ENCODE measurements around the gene C2. TPM values are rescaled to one million over a fixed set of nuclear protein-coding genes. Genes with fewer than 3 reads are reported as not detected.

C2 gene
- total RNA-seq, 1 experiment from 2014 or later = 0.66 TPM

- TF ChIP-seq CTCF (conservative IDR thresholded peaks at IDR 0.05) = no peak
- H2BK15ac ChIP-seq (ENCODE audit: low read depth, low read length) = no peak overlapping the region
- no peak overlapping the region for H4K5ac ChIP-seq (ENCODE audit: insufficient read length, low read depth, low read length)
- H2BK5ac ChIP-seq (ENCODE audit: insufficient read length, low read length) = no peak overlapping the region
- peaks cover 7% of the 10 kb centered on the region for H3K79me2 ChIP-seq (ENCODE audit: insufficient read depth, low read length)
- H3K9me3 Mint-ChIP-seq = no peaks in the 10 kb centered on the region; a peak in 1 of 5 replicates
- no peak overlapping the region for H3K14ac ChIP-seq (ENCODE audit: insufficient read depth, low read length)
- peaks cover 28 to 79% (median 71%) of the 10 kb centered on the region in 3 experiments for H3K36me3 Mint-ChIP-seq (ENCODE audit: insufficient read depth in 1 of 3, low read depth in 3 of 3)
- H3T11ph ChIP-seq (ENCODE audit: low read length) = no peak overlapping the region
- peaks cover 18% of the 10 kb centered on the region in 2 experiments for H3K4me1 Mint-ChIP-seq
- no CpG with 5 or more reads among the region's 12 CpGs for WGBS (ENCODE audit: extremely low coverage, insufficient read length, low lambda C conversion rate)
- no peak overlapping the region for H3K4ac ChIP-seq (ENCODE audit: low read depth, low read length)
- H2BK20ac ChIP-seq (ENCODE audit: low read depth, low read length, poor library complexity, severe bottlenecking) = no peak overlapping the region
- no peak overlapping the region for H3K56ac ChIP-seq (ENCODE audit: insufficient read length, low read depth, low read length)
- H3K9ac ChIP-seq (ENCODE audit: extremely low read depth, insufficient read length, low read length) = no peak overlapping the region
- no peak overlapping the region for H4K8ac ChIP-seq (replicated peaks; ENCODE audit: insufficient read length, low read depth, low read length)
- H3K4me1 ChIP-seq (ENCODE audit: insufficient read depth, low read length) = peaks cover 3% of the 10 kb centered on the region; the same call in 1 of the 2 replicates
- peak overlapping the region in 1 of 3 experiments; percentile 49; a peak in 2 of 7 replicates for H3K27ac Mint-ChIP-seq
- H3K18ac ChIP-seq (ENCODE audit: insufficient read length, low read depth, low read length) = no peak overlapping the region
- H2BK12ac ChIP-seq (ENCODE audit: insufficient read length, low read depth, low read length) = no peak overlapping the region
- no peaks in the 10 kb centered on the region; the same call in 1 of the 2 replicates for H3K27me3 Mint-ChIP-seq (ENCODE audit: low read depth)
- no peak overlapping the region for H3K23ac ChIP-seq (ENCODE audit: insufficient read length, low read depth, low read length)
- H3K79me1 ChIP-seq (ENCODE audit: insufficient read depth, low read depth, low read length, poor library complexity, severe bottlenecking) = peaks cover 3% of the 10 kb centered on the region
- H2BK120ac ChIP-seq (ENCODE audit: low read depth, low read length, poor library complexity, severe bottlenecking) = no peak overlapping the region
- H3K27ac ChIP-seq (ENCODE audit: insufficient read length, low read depth, low read length) = no peak overlapping the region
- no peak overlapping the region for H2AFZ ChIP-seq (ENCODE audit: low read length)
- H3K9me3 ChIP-seq (ENCODE audit: control insufficient read depth, low read depth, low read length) = no peaks in the 10 kb centered on the region
- H4K20me1 ChIP-seq (ENCODE audit: control insufficient read depth, insufficient read depth, insufficient read length) = no peaks in the 10 kb centered on the region
- no peak overlapping the region for H3K4me2 ChIP-seq (ENCODE audit: insufficient read depth, insufficient read length, low read length)
- no peaks in the 10 kb centered on the region for H3K27me3 ChIP-seq (ENCODE audit: insufficient read depth, low read length)
- H3K23me2 ChIP-seq (ENCODE audit: insufficient read length, low read depth, low read length, poor library complexity, severe bottlenecking) = peaks cover 10% of the 10 kb centered on the region
- H2AK5ac ChIP-seq (ENCODE audit: insufficient read length, low read length) = no peak overlapping the region
- H4K91ac ChIP-seq (ENCODE audit: insufficient read length, low read depth, low read length) = no peak overlapping the region
- no peak overlapping the region; a peak in 1 of 5 replicates for H3K4me3 Mint-ChIP-seq
- DNase-seq = no peak
These were observed 34.1 kb downstream of the C2 start for GRCh38 chr6:31961616-31962015.

Measured in H9 (cell line).